SK-N-SH (cell line): ENCODE results near the gene ARID4B. TPM values are rescaled to one million over a fixed set of nuclear protein-coding genes. Genes with fewer than 3 reads are reported as not detected.

Source experiments
- CTCF ChIA-PET: fragments of 300-600, 350-600 bp; formaldehyde crosslinking; extraction: SDS; loops from one replicate; lab custom pipeline; 2021; lab: Yijun Ruan, JAX
- POLR2A ChIA-PET: fragments of 350-600 bp; sonication (Branson Sonifier 250); formaldehyde crosslinking; extraction: SDS; loops from one replicate; lab custom pipeline; 2020; ENCODE audit warnings: antibody characterized with exemption, inconsistent platforms; lab: Yijun Ruan, JAX
- DNase-seq: peaks from one replicate; pipeline ENCODE4 v3.0.0; 2012
- H2AFZ ChIP-seq: fragments of 200-600 bp; sonication (generic); 2 replicates; pipeline ENCODE4 v1.8.1; 2016; ENCODE audit warnings: antibody characterized with exemption, mild to moderate bottlenecking, low read depth
- H3F3A ChIP-seq: fragments of 200-600 bp; sonication (generic); replicated peaks from 2 replicates; pipeline ENCODE3; 2016; ENCODE audit warnings: antibody characterized with exemption, mild to moderate bottlenecking; ENCODE audit not compliant: insufficient read depth
- H3K27ac ChIP-seq, 2 experiments: fragments of 200-500 bp in 1 of 2; fragments of 200-600 bp in 1 of 2; sonication (Bioruptor generic) in 1 of 2; sonication (generic), shearing (Covaris generic) in 1 of 2; 2 replicates each; pipeline versions ENCODE4 v1.5.1 to v1.6.1; 2014 to 2016; ENCODE audit warnings: low read depth in 2 of 2, inconsistent platforms in 1 of 2, low read length in 1 of 2, mild to moderate bottlenecking in 1 of 2, mixed read lengths in 1 of 2
- H3K27me3 ChIP-seq: fragments of 200-600 bp; sonication (generic), shearing (Covaris generic); 2 replicates; pipeline ENCODE4 v1.6.1; 2016; ENCODE audit warnings: mixed run types; ENCODE audit not compliant: insufficient read depth
- H3K36me3 ChIP-seq, 2 experiments: fragments of 200-500 bp in 1 of 2; fragments of 200-600 bp in 1 of 2; sonication (Bioruptor generic) in 1 of 2; sonication (generic) in 1 of 2; replicated peaks in 1 of 2; 2 replicates each; pipeline versions ENCODE3 to v1.5.1; 2014 to 2016; ENCODE audit warnings: low read length in 1 of 2, mild to moderate bottlenecking in 1 of 2; ENCODE audit not compliant: insufficient read depth in 2 of 2, control insufficient read depth in 1 of 2
- H3K4me1 ChIP-seq, 2 experiments: fragments of 200-500 bp in 1 of 2; fragments of 200-600 bp in 1 of 2; sonication (Bioruptor generic) in 1 of 2; sonication (generic), shearing (Covaris generic) in 1 of 2; 2 replicates each; pipeline versions ENCODE4 v1.5.1 to v1.6.1; 2014 to 2016; ENCODE audit warnings: low read depth in 1 of 2, low read length in 1 of 2, mixed run types in 1 of 2; ENCODE audit not compliant: insufficient read depth in 2 of 2, control insufficient read depth in 1 of 2
- H3K4me2 ChIP-seq: fragments of 200-600 bp; sonication (generic), shearing (Covaris generic); 2 replicates; pipeline ENCODE4 v1.6.1; 2017; ENCODE audit warnings: mixed run types
- H3K4me3 ChIP-seq, 2 experiments: fragments of 200-500 bp in 1 of 2; fragments of 200-600 bp in 1 of 2; sonication (Bioruptor generic) in 1 of 2; sonication (generic), shearing (Covaris generic) in 1 of 2; 2 replicates each; pipeline versions ENCODE4 v1.5.1 to v1.8.1; 2014 to 2016; ENCODE audit warnings: low read depth in 2 of 2, inconsistent platforms in 1 of 2, low read length in 1 of 2, mild to moderate bottlenecking in 1 of 2, mixed read lengths in 1 of 2, moderate library complexity in 1 of 2
- H3K79me2 ChIP-seq: fragments of 200-600 bp; sonication (generic); 2 replicates; pipeline ENCODE4 v1.8.1; 2017; ENCODE audit warnings: mild to moderate bottlenecking; ENCODE audit not compliant: insufficient read depth
- H3K9ac ChIP-seq: fragments of 200-600 bp; sonication (generic); 2 replicates; pipeline ENCODE4 v1.6.1; 2017; ENCODE audit warnings: mixed run types
- H3K9me2 ChIP-seq: fragments of 200-600 bp; sonication (generic); 2 replicates; pipeline ENCODE4 v1.6.1; 2017; ENCODE audit warnings: mixed run types
- H3K9me3 ChIP-seq: fragments of 200-600 bp; sonication (generic); 2 replicates; pipeline ENCODE4 v1.6.1; 2017; ENCODE audit warnings: mixed run types, mild to moderate bottlenecking, moderate library complexity
- H4K20me1 ChIP-seq: fragments of 200-600 bp; sonication (generic); 2 replicates; pipeline ENCODE4 v1.6.1; 2017; ENCODE audit warnings: mild to moderate bottlenecking, mixed run types; ENCODE audit not compliant: insufficient read depth
- ELF1 ChIP-seq: IDR thresholded peaks from 2 replicates; pipeline ENCODE4 v1.4.0; 2012
- EZH2phosphoT487 ChIP-seq: fragments of 200-600 bp; sonication (generic); IDR thresholded peaks from 2 replicates; pipeline ENCODE4 v1.6.1; 2017; ENCODE audit warnings: low read depth, mixed run types, mild to moderate bottlenecking, antibody characterized with exemption, moderate library complexity, borderline replicate concordance
- FOSL2 ChIP-seq: IDR thresholded peaks from 2 replicates; pipeline ENCODE4 v1.4.0; 2012; ENCODE audit warnings: low read depth, mild to moderate bottlenecking, moderate library complexity, borderline replicate concordance
- FOXJ3 ChIP-seq: sonication (generic); formaldehyde crosslinking; IDR thresholded peaks from 2 replicates; pipeline ENCODE4 v1.5.1; 2020; ENCODE audit warnings: mild to moderate bottlenecking, missing genetic modification reagents
- GABPA ChIP-seq: IDR thresholded peaks from 2 replicates; pipeline ENCODE4 v1.4.0; 2012; ENCODE audit warnings: low read depth, mild to moderate bottlenecking
- GATA2 ChIP-seq: sonication (generic); formaldehyde crosslinking; IDR thresholded peaks from 2 replicates; pipeline ENCODE4 v1.5.0; 2020; ENCODE audit warnings: mild to moderate bottlenecking, missing genetic modification reagents
- JUND ChIP-seq: IDR thresholded peaks from 2 replicates; pipeline ENCODE4 v1.4.0; 2012
- MEF2A ChIP-seq: IDR thresholded peaks from 2 replicates; pipeline ENCODE4 v1.4.0; 2012; ENCODE audit warnings: low read depth, borderline replicate concordance
- NFIC ChIP-seq: IDR thresholded peaks from 2 replicates; pipeline ENCODE4 v1.4.0; 2012; ENCODE audit warnings: borderline replicate concordance
- NRF1 ChIP-seq: IDR thresholded peaks from 2 replicates; pipeline ENCODE4 v1.6.1; 2012; ENCODE audit warnings: low read depth, mild to moderate bottlenecking, low read length
- RCOR1 ChIP-seq: fragments of 150-350 bp; IDR thresholded peaks from 2 replicates; pipeline ENCODE4 v1.6.1; 2017; ENCODE audit warnings: antibody characterized with exemption, low read length
- RXRA ChIP-seq: IDR thresholded peaks from 2 replicates; pipeline ENCODE4 v1.4.0; 2012; ENCODE audit warnings: low read depth, mild to moderate bottlenecking, borderline replicate concordance
- SMC3 ChIP-seq: IDR thresholded peaks from 2 replicates; pipeline ENCODE4 v1.6.1; 2012; ENCODE audit warnings: low read depth, low read length, improper control_type of control experiment
- TAF1 ChIP-seq: IDR thresholded peaks from 2 replicates; pipeline ENCODE4 v1.6.1; 2012; ENCODE audit warnings: low read depth, mild to moderate bottlenecking, low read length, moderate library complexity, borderline replicate concordance
- TCF12 ChIP-seq: IDR thresholded peaks from 2 replicates; pipeline ENCODE4 v1.4.0; 2012
- TEAD4 ChIP-seq: IDR thresholded peaks from 2 replicates; pipeline ENCODE4 v1.4.0; 2012; ENCODE audit warnings: mild to moderate bottlenecking, borderline replicate concordance; ENCODE audit not compliant: insufficient read depth
- WGBS: methylation state at CpG from one replicate; pipeline ENCODE4 v1.1.6; 2017; ENCODE audit warnings: low lambda C conversion rate; 5-methylcytosine and 5-hydroxymethylcytosine counted together
- polyA plus RNA-seq, 3 experiments: library from polyadenylated mRNA; depleted of rRNA; stranded (reverse); fragments of >200 nt; gene quantifications; 2 replicates each; pipeline ENCODE4 v1.2.3, GENCODE V29; 2012
- TF ChIP-seq, protein P1 (sequence below): fragments of 200-600 bp; sonication (generic); IDR thresholded peaks from 2 replicates; pipeline ENCODE4 v1.6.1; 2017; ENCODE audit warnings: antibody characterized with exemption, mild to moderate bottlenecking, moderate library complexity
- TF ChIP-seq, protein P2 (sequence below): IDR thresholded peaks from 2 replicates; pipeline ENCODE4 v1.4.0; 2012; ENCODE audit warnings: low read depth, borderline replicate concordance
- TF ChIP-seq, protein P3 (sequence below): IDR thresholded peaks from 2 replicates; pipeline ENCODE4 v1.6.1; 2012; ENCODE audit warnings: mild to moderate bottlenecking, low read depth, low read length, moderate library complexity
- TF ChIP-seq, protein P4 (sequence below): IDR thresholded peaks from 2 replicates; pipeline ENCODE4; 2012

Gene ARID4B
- polyA plus RNA-seq, 1 of the 3 experiments (the other 2 are of a cell fraction): 4.4 TPM

DNA sequence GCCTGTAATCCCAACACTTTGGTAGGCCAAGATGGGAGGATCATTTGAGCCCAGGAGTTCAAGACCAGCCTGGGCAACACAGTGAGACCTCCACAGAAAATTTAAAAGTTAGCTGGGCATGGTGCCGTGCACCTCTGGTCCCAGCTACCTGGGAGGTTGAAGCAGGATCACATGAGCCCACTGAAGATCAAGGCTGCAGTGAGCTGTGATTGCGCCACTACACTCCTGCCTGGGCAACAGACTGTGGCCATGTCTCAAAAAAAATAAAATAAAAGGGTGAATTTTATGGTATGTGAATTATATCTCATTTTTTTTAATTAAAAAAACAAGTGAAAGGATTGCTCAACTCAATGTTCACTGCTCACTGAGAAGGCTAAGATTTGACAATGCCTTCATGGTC lies 8.7 kb downstream of the ARID4B start:
- ChIA-PET CTCF (interaction anchor here (1.0 to 1.4 kb wide), 2 partner anchors 61 to 96 kb away, joined by 3 to 4 read pairs; no protein-coding TSS in a partner anchor), POLR2A (no interaction called here)
- Histone ChIP-seq H3K4me3 (no peak overlapping the region), H3K9ac (no peak overlapping the region), H3K36me3 (peaks cover 2 to 8% of the 10 kb centered on the region in 2 experiments), H3F3A (peaks cover 14% of the 10 kb centered on the region), H3K27ac (no peak overlapping the region), H3K9me2 (no peaks in the 10 kb centered on the region), H3K27me3 (no peaks in the 10 kb centered on the region), H3K79me2 (peaks cover 100% of the 10 kb centered on the region), H3K9me3 (no peaks in the 10 kb centered on the region), H2AFZ (no peak overlapping the region), H4K20me1 (peaks cover 95% of the 10 kb centered on the region), H3K4me2 (no peak overlapping the region), H3K4me1 (no peaks in the 10 kb centered on the region; a peak in 2 of 4 replicates)
- TF ChIP-seq GABPA: no peak
- TF ChIP-seq, protein P1, sequence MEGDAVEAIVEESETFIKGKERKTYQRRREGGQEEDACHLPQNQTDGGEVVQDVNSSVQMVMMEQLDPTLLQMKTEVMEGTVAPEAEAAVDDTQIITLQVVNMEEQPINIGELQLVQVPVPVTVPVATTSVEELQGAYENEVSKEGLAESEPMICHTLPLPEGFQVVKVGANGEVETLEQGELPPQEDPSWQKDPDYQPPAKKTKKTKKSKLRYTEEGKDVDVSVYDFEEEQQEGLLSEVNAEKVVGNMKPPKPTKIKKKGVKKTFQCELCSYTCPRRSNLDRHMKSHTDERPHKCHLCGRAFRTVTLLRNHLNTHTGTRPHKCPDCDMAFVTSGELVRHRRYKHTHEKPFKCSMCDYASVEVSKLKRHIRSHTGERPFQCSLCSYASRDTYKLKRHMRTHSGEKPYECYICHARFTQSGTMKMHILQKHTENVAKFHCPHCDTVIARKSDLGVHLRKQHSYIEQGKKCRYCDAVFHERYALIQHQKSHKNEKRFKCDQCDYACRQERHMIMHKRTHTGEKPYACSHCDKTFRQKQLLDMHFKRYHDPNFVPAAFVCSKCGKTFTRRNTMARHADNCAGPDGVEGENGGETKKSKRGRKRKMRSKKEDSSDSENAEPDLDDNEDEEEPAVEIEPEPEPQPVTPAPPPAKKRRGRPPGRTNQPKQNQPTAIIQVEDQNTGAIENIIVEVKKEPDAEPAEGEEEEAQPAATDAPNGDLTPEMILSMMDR: no peak
- TF ChIP-seq TAF1: no peak
- TF ChIP-seq RCOR1: no peak
- no peak for TF ChIP-seq FOXJ3 (CRISPR knock-in tag)
- TF ChIP-seq MEF2A: no peak
- no peak for TF ChIP-seq SMC3
- TF ChIP-seq, protein P2, sequence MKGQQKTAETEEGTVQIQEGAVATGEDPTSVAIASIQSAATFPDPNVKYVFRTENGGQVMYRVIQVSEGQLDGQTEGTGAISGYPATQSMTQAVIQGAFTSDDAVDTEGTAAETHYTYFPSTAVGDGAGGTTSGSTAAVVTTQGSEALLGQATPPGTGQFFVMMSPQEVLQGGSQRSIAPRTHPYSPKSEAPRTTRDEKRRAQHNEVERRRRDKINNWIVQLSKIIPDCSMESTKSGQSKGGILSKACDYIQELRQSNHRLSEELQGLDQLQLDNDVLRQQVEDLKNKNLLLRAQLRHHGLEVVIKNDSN: no peak
- no peak for TF ChIP-seq EZH2phosphoT487
- no peak for TF ChIP-seq TCF12
- no peak for TF ChIP-seq RXRA
- TF ChIP-seq JUND: no peak
- TF ChIP-seq, protein P3, sequence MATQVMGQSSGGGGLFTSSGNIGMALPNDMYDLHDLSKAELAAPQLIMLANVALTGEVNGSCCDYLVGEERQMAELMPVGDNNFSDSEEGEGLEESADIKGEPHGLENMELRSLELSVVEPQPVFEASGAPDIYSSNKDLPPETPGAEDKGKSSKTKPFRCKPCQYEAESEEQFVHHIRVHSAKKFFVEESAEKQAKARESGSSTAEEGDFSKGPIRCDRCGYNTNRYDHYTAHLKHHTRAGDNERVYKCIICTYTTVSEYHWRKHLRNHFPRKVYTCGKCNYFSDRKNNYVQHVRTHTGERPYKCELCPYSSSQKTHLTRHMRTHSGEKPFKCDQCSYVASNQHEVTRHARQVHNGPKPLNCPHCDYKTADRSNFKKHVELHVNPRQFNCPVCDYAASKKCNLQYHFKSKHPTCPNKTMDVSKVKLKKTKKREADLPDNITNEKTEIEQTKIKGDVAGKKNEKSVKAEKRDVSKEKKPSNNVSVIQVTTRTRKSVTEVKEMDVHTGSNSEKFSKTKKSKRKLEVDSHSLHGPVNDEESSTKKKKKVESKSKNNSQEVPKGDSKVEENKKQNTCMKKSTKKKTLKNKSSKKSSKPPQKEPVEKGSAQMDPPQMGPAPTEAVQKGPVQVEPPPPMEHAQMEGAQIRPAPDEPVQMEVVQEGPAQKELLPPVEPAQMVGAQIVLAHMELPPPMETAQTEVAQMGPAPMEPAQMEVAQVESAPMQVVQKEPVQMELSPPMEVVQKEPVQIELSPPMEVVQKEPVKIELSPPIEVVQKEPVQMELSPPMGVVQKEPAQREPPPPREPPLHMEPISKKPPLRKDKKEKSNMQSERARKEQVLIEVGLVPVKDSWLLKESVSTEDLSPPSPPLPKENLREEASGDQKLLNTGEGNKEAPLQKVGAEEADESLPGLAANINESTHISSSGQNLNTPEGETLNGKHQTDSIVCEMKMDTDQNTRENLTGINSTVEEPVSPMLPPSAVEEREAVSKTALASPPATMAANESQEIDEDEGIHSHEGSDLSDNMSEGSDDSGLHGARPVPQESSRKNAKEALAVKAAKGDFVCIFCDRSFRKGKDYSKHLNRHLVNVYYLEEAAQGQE: no peak
- TF ChIP-seq NRF1: no peak
- no peak for TF ChIP-seq NFIC
- no peak for TF ChIP-seq FOSL2
- TF ChIP-seq, protein P4, sequence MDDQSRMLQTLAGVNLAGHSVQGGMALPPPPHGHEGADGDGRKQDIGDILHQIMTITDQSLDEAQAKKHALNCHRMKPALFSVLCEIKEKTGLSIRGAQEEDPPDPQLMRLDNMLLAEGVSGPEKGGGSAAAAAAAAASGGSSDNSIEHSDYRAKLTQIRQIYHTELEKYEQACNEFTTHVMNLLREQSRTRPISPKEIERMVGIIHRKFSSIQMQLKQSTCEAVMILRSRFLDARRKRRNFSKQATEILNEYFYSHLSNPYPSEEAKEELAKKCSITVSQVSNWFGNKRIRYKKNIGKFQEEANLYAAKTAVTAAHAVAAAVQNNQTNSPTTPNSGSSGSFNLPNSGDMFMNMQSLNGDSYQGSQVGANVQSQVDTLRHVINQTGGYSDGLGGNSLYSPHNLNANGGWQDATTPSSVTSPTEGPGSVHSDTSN: no peak
- no peak for TF ChIP-seq GATA2
- no peak for TF ChIP-seq TEAD4
- no peak for TF ChIP-seq ELF1
- no peak for DNase-seq
- WGBS: 96% methylated on average over 2 of the region's 2 CpGs
